Hepatocyte (in vitro differentiated cells): Measurements from ENCODE around the gene SHCBP1L.

Experiments used
- CTCF ChIP-seq: fragments of 200-600 bp; sonication (generic); IDR thresholded peaks from 2 replicates; pipeline ENCODE4 v1.5.1; 2016; ENCODE audit warnings: antibody characterized with exemption, mild to moderate bottlenecking; ENCODE audit not compliant: poor library complexity
- EZH2 ChIP-seq: fragments of 200-600 bp; sonication (generic); IDR thresholded peaks from 2 replicates; pipeline ENCODE4 v1.6.1; 2016; ENCODE audit warnings: antibody characterized with exemption, mild to moderate bottlenecking, borderline replicate concordance
- EZH2phosphoT487 ChIP-seq: fragments of 200-600 bp; sonication (generic); IDR thresholded peaks from one replicate; pipeline ENCODE4 v1.6.1; 2018; ENCODE audit warnings: antibody characterized with exemption, mild to moderate bottlenecking, low read depth, moderate library complexity; ENCODE audit not compliant: unreplicated experiment, severe bottlenecking

GRCh38 chr1:182998482-182998881 is 45.5 kb upstream of the SHCBP1L start:
- TF ChIP-seq CTCF (no peak), EZH2 (no peak), EZH2phosphoT487 (no peak)
